GM23248 (cell line): ENCODE measurements around the gene TEDC2. TPM values are rescaled to one million over a fixed set of nuclear protein-coding genes. Genes with fewer than 3 reads are reported as not detected.
A peak's percentile ranks its signal among the peaks of the same experiment; 100 is the strongest.

ENCODE experiments used
- DNase-seq: peaks from one replicate; pipeline ENCODE4 v3.0.0-alpha.2; 2015
- H2AFZ ChIP-seq: fragments of 200-600 bp; sonication (generic); 2 replicates; pipeline ENCODE4 v1.6.1; 2016; ENCODE audit warnings: antibody characterized with exemption
- H3F3A ChIP-seq: fragments of 200-600 bp; sonication (generic); 2 replicates; pipeline ENCODE4 v1.6.1; 2016; ENCODE audit warnings: mild to moderate bottlenecking, antibody characterized with exemption, mixed run types; ENCODE audit not compliant: insufficient read depth
- H3K27ac ChIP-seq: fragments of 200-600 bp; sonication (generic); 2 replicates; pipeline ENCODE4 v1.5.1; 2016; ENCODE audit warnings: mild to moderate bottlenecking
- H3K27me3 ChIP-seq: fragments of 200-600 bp; sonication (generic); replicated peaks from 2 replicates; pipeline ENCODE4 v1.6.1; 2016; ENCODE audit warnings: mild to moderate bottlenecking; ENCODE audit not compliant: insufficient read depth
- H3K36me3 ChIP-seq: fragments of 200-600 bp; sonication (generic); 2 replicates; pipeline ENCODE4 v1.6.1; 2016; ENCODE audit warnings: low read depth, mild to moderate bottlenecking
- H3K4me1 ChIP-seq: fragments of 200-600 bp; sonication (generic); 2 replicates; pipeline ENCODE4 v1.6.1; 2016; ENCODE audit warnings: mild to moderate bottlenecking; ENCODE audit not compliant: insufficient read depth
- H3K4me2 ChIP-seq: fragments of 200-600 bp; sonication (generic); one replicate; pipeline ENCODE4 v1.6.1; 2016; ENCODE audit warnings: mild to moderate bottlenecking; ENCODE audit not compliant: unreplicated experiment
- H3K4me3 ChIP-seq: fragments of 200-600 bp; sonication (generic); 2 replicates; pipeline ENCODE4 v1.5.1; 2016; ENCODE audit warnings: mild to moderate bottlenecking
- H3K79me2 ChIP-seq: fragments of 200-600 bp; sonication (generic); 2 replicates; pipeline ENCODE4 v1.6.1; 2016; ENCODE audit warnings: mild to moderate bottlenecking; ENCODE audit not compliant: insufficient read depth
- H3K9ac ChIP-seq: fragments of 200-600 bp; sonication (generic); 2 replicates; pipeline ENCODE4 v1.6.1; 2016; ENCODE audit warnings: mild to moderate bottlenecking
- H3K9me2 ChIP-seq: fragments of 200-600 bp; sonication (generic); 2 replicates; pipeline ENCODE4 v1.6.1; 2016; ENCODE audit warnings: mixed run types, mild to moderate bottlenecking, moderate library complexity; ENCODE audit not compliant: insufficient read depth
- H3K9me3 ChIP-seq: fragments of 200-600 bp; sonication (generic); one replicate; pipeline ENCODE4 v1.6.1; 2017; ENCODE audit warnings: low read depth
- H4K20me1 ChIP-seq: fragments of 200-600 bp; sonication (generic); 2 replicates; pipeline ENCODE4 v1.6.0; 2016; ENCODE audit not compliant: insufficient read depth
- EZH2 ChIP-seq: fragments of 200-600 bp; sonication (generic); IDR thresholded peaks from 2 replicates; pipeline ENCODE4 v1.6.1; 2018; ENCODE audit warnings: antibody characterized with exemption, mild to moderate bottlenecking; ENCODE audit not compliant: insufficient read depth, poor library complexity, severe bottlenecking
- EZH2phosphoT487 ChIP-seq: fragments of 200-600 bp; sonication (generic); IDR thresholded peaks from 2 replicates; pipeline ENCODE4 v1.6.1; 2018; ENCODE audit warnings: antibody characterized with exemption, moderate library complexity, mild to moderate bottlenecking, low read depth; ENCODE audit not compliant: insufficient read depth
- WGBS, 2 experiments: methylation state at CpG; one replicate each; pipeline ENCODE4 v1.1.6; 2015 to 2017; ENCODE audit warnings: low lambda C conversion rate in 2 of 2, low coverage in 1 of 2; ENCODE audit errors: missing lambda C conversion rate in 2 of 2; 5-methylcytosine and 5-hydroxymethylcytosine counted together
- in situ Hi-C: fragments of 300-500 bp; cut with MboI; formaldehyde crosslinking; loops from 2 replicates; pipeline ENCODE4 v1.15.0; 2020
- polyA plus RNA-seq: library from polyadenylated mRNA; unstranded; fragments of >200 nt; fragmentation: Nextera tagmentation; extraction: Ambion mirVana; gene quantifications from 2 replicates; pipeline ENCODE4 v1.2.1, GENCODE V29; 2016
- total RNA-seq: library from RNA; depleted of rRNA; stranded (reverse); fragments of >200 nt; shearing (Covaris generic); gene quantifications from 2 replicates; pipeline ENCODE4 v1.2.3, GENCODE V29; 2014

The TEDC2 gene
- total and polyA plus RNA-seq, 2 experiments from 2014 or later: 4.8 to 6.8 TPM

DNA sequence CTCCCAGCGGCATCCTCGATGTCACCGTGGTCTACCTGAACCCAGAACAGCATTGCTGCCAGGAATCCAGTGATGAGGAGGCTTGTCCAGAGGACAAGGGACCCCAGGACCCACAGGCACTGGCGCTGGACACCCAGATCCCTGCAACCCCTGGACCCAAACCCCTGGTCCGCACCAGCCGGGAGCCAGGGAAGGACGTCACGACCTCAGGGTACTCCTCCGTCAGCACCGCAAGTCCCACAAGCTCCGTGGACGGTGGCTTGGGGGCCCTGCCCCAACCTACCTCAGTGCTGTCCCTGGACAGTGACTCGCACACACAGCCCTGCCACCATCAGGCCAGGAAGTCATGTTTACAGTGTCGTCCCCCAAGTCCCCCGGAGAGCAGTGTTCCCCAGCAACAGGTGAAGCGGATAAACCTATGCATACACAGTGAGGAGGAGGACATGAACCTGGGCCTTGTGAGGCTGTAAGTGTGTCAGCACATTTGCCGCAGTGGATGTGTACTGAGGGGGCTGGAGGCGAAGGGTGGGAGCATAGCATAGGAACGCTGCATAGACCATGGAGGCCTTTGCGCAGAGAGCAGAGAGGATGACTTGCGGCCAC, 3.3 kb upstream of the TEDC2 start:
- TF ChIP-seq EZH2phosphoT487: no peak
- Histone ChIP-seq H2AFZ (no peak overlapping the region), H3K9ac (no peak overlapping the region), H3K27me3 (no peaks in the 10 kb centered on the region), H3F3A (no peaks in the 10 kb centered on the region), H3K4me3 (no peak overlapping the region), H4K20me1 (no peaks in the 10 kb centered on the region), H3K9me3 (no peaks in the 10 kb centered on the region), H3K36me3 (no peaks in the 10 kb centered on the region), H3K27ac (no peak overlapping the region), H3K79me2 (no peaks in the 10 kb centered on the region), H3K9me2 (no peaks in the 10 kb centered on the region), H3K4me2 (no peak overlapping the region), H3K4me1 (no peaks in the 10 kb centered on the region)
- WGBS, 2 experiments: 97 to 98% methylated on average over 20 to 21 of the region's 21 CpGs
- no peak for DNase-seq
- in situ Hi-C loops: no loop called here

DNA sequence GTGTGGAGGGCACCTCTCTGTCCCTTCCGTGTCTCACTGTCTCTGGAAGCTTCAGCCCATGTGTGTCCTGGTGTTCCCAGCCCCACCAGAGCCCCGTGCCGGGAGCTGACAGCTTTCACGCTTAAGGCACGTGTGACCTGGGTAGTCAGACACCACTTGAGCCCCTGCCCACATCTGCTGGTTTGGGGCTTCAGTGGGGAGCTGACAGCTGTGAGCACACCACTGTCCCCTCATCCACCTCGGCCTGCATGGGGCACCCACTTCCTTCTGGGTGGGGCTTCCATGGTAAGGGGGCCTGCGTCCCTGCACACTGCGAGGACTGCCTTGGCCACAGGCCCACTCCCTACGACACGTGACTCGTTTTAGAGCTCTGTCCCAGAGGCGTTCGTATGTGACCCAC, 2.6 kb upstream of the TEDC2 start:
- Histone ChIP-seq H3K27ac (no peak overlapping the region), H3K9ac (no peak overlapping the region), H2AFZ (no peak overlapping the region), H3K4me3 (no peak overlapping the region), H3K27me3 (no peaks in the 10 kb centered on the region), H4K20me1 (no peaks in the 10 kb centered on the region), H3K9me3 (no peaks in the 10 kb centered on the region), H3K79me2 (no peaks in the 10 kb centered on the region), H3K36me3 (no peaks in the 10 kb centered on the region), H3K9me2 (no peaks in the 10 kb centered on the region), H3F3A (no peaks in the 10 kb centered on the region), H3K4me1 (no peaks in the 10 kb centered on the region), H3K4me2 (no peak overlapping the region)
- in situ Hi-C loops: no loop called here
- DNase-seq: no peak
- TF ChIP-seq EZH2phosphoT487 (no peak), EZH2 (no peak)
- 70 to 72% methylated on average over 13 of the region's 13 CpGs for WGBS, 2 experiments

DNA sequence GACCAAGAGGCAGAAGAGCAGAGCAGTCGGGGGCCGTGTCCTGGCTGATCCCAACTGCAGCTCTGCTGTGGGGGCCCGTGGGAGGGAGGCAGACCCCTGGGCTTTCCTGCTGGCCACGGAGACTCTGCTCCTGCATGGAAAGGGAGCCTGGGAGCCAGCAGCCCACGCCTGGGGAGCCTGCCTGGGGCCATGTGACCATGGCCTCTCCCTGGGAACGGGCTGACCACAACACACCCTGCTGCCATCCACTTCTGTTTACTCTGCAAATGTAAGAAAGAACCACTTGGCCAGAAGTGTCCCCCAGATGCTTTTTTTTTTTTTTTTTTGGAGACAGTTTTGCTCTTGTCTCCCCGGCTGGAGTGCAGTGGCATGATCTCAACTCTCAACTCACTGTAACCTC, 2.0 kb upstream of the TEDC2 start:
- WGBS, 2 experiments: 78 to 88% methylated on average over 7 of the region's 7 CpGs
- Histone ChIP-seq H3K36me3 (no peaks in the 10 kb centered on the region), H2AFZ (no peak overlapping the region), H3K4me2 (no peak overlapping the region), H3K79me2 (no peaks in the 10 kb centered on the region), H3K9me2 (no peaks in the 10 kb centered on the region), H3K27me3 (no peaks in the 10 kb centered on the region), H3K4me1 (no peaks in the 10 kb centered on the region), H3K9me3 (no peaks in the 10 kb centered on the region), H3K9ac (no peak overlapping the region), H3F3A (no peaks in the 10 kb centered on the region), H3K4me3 (no peak overlapping the region), H3K27ac (no peak overlapping the region), H4K20me1 (no peaks in the 10 kb centered on the region)
- in situ Hi-C loops: no loop called here
- TF ChIP-seq EZH2 (no peak), EZH2phosphoT487 (no peak)
- no peak for DNase-seq

DNA sequence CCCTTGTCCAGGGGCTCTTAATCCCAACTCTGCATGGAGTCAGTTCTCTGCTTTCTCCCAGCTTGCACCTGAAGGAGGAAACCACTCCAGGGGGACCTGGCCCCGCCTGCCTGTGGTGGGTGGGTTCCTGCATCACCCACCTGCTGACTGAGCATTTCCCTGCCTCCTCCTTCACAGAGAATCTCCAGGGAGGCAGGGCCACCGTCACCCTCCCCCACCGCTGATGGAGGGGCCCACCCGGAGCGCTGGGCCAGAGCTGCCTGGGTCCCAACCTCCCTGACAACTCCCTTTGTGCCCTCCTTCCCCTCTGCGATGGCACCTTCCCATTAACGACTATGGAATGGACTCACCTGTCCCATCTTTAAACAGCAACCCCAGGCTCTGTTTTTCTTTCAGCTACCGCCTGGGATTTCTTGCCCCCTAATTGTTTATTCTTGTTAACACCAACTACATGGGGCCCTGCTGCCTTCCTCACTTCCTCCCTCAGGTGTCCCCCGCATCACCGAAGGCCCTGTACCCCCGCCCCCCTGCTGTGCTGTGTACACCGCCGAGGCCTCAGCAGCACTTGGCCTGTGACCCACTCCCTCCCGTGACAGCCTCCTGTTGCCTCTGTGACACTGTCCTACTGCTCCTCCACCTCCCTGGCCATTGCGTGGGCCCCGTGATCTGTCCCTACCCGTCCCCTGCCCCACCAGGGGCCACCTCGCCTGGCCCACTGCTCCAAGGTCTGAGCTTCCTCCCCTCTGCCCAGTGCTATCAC, 842 bp upstream of the TEDC2 start:
- no peaks in the 10 kb centered on the region for H3K9me3 ChIP-seq
- H4K20me1 ChIP-seq: no peaks in the 10 kb centered on the region
- peak overlapping the region; percentile 83 for H3K4me2 ChIP-seq
- in situ Hi-C loops: no loop called here
- no peaks in the 10 kb centered on the region for H3K9me2 ChIP-seq
- no peaks in the 10 kb centered on the region for H3K79me2 ChIP-seq
- no peak overlapping the region for H3K27ac ChIP-seq
- no peaks in the 10 kb centered on the region for H3F3A ChIP-seq
- peak overlapping the region; percentile 94 for H2AFZ ChIP-seq
- H3K36me3 ChIP-seq: no peaks in the 10 kb centered on the region
- peak overlapping the region; percentile 78 for H3K4me3 ChIP-seq
- no peak for DNase-seq
- H3K27me3 ChIP-seq: no peaks in the 10 kb centered on the region
- TF ChIP-seq EZH2: no peak
- TF ChIP-seq EZH2phosphoT487: no peak
- peak overlapping the region; percentile 76 for H3K9ac ChIP-seq
- 23 to 40% methylated on average over 12 to 18 of the region's 18 CpGs for WGBS, 2 experiments
- no peaks in the 10 kb centered on the region for H3K4me1 ChIP-seq
